Vagina (tissue), 2 donors: ENCODE results near the gene BCKDHA.

ENCODE experiments used
- POLR2A ChIP-seq, 2 donors: fragments of 450-650 bp; IDR thresholded peaks; one replicate each; pipeline ENCODE4 v1.6.1; 2017; ENCODE audit warnings: antibody characterized with exemption in 2 of 2, mild to moderate bottlenecking in 2 of 2, moderate library complexity in 2 of 2
- POLR2AphosphoS5 ChIP-seq, 2 donors: sonication (generic); formaldehyde crosslinking; IDR thresholded peaks; one replicate each; pipeline ENCODE4 v1.9.0; 2017; ENCODE audit warnings: antibody characterized with exemption in 2 of 2, mild to moderate bottlenecking in 2 of 2, low read depth in 1 of 2; ENCODE audit not compliant: insufficient read depth in 1 of 2
- TF ChIP-seq, protein P1 (sequence below), 3 experiments: fragments of 450-650 bp in 2 of 3; fragments of 200-600 bp in 1 of 3; sonication (generic) in 1 of 3; IDR thresholded peaks; one replicate each; pipeline ENCODE4 v1.5.1; 2017 to 2019; ENCODE audit warnings: antibody characterized with exemption in 3 of 3, mild to moderate bottlenecking in 2 of 3, moderate library complexity in 2 of 3

DNA sequence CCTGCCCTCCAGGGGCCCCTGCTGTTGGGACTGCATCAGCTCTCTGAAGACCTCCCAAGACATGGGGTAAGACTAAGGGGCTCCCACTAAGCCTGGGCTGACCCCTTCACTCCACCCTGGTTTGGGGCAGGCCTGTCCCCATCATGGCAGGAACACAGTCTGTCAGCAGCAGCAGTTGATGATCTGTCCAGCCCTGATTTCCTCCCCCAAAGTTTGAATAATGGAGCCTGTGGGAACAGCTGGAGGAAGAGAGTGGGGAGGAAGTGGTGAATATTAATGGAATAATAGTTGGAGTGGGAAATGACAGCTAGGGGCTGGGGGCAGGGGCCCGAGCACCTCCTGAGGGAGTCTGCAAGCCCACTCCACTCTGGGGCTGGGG lies 30.9 kb downstream of the BCKDHA start:
- TF ChIP-seq, protein P1, sequence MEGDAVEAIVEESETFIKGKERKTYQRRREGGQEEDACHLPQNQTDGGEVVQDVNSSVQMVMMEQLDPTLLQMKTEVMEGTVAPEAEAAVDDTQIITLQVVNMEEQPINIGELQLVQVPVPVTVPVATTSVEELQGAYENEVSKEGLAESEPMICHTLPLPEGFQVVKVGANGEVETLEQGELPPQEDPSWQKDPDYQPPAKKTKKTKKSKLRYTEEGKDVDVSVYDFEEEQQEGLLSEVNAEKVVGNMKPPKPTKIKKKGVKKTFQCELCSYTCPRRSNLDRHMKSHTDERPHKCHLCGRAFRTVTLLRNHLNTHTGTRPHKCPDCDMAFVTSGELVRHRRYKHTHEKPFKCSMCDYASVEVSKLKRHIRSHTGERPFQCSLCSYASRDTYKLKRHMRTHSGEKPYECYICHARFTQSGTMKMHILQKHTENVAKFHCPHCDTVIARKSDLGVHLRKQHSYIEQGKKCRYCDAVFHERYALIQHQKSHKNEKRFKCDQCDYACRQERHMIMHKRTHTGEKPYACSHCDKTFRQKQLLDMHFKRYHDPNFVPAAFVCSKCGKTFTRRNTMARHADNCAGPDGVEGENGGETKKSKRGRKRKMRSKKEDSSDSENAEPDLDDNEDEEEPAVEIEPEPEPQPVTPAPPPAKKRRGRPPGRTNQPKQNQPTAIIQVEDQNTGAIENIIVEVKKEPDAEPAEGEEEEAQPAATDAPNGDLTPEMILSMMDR (IDR thresholded peaks at IDR 0.05): no peak
- no peak for TF ChIP-seq POLR2AphosphoS5 (IDR thresholded peaks at IDR 0.05; ENCODE audit: insufficient read depth in 1 of 2, low read depth in 1 of 2)
- no peak for TF ChIP-seq POLR2A (IDR thresholded peaks at IDR 0.05)
